ENCODE data around the gene FBXW2. TPM values are rescaled to one million over a fixed set of nuclear protein-coding genes. Genes with fewer than 3 reads are reported as not detected.
"Not testable (repeated sequence)": the region's sequence is repeated elsewhere in the genome, so short reads cannot be mapped to it uniquely, and the experiment has no call there.

Gene FBXW2
- total RNA-seq, 1 donor from 2014 or later: 48.5 TPM

DNA sequence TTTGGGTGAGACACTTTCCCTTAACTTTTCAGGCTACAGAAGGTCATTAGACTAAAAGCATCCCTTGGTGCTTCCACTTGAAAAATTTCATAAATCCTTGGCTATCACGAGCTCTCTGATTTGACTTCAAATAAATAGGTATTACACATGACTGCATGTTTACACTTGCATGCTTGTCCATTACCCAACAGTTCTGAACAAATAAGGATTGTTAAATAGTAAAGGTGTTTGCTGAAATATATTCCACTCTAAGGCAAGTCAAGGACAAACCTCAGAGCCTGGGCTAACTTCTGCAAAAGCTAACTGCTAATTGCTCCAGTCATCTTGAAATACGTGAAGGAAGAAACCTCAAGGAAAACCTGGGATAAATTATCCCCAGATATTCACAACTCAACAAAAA lies 14.5 kb downstream of the FBXW2 start:
- DNase-seq: no peak

DNA sequence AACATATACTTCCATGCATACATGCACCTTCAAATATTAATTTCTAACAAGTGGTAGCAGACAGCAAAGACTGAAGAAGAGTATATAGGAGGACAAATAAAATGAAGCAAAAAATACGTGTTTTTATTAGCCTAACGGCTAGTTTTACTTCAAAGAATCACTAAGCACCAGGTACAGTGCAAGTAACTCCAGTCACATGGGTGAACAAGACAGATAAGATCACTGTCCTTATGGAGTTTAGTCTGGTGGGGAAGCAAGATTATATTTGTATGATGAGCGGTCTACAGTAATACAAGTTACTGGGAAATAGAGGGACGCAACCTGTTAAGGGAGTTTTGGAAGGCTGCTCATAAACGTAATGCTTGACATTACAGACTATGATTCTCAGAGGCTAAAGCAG lies 16.0 kb downstream of the FBXW2 start:
- DNase-seq: no peak

DNA sequence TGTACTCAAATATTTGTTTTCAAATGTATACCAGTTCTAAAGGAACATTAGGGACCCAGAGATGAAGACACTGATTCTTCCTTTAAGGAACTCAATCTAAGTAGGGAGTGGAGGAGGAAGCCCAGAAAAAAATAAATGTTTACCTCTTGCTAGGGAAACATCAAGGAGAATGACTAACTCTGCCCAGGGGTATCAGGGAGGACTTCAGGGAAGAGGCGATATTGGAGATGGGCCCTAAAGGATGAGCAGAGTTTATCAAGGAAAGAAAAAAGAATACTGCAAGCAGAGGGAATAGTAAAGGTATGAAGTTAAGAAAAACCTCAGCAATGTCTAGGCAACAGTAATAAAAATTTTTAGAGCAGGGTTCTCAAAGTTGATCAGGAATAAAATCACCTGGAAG lies 16.4 kb downstream of the FBXW2 start:
- DNase-seq: no peak

DNA sequence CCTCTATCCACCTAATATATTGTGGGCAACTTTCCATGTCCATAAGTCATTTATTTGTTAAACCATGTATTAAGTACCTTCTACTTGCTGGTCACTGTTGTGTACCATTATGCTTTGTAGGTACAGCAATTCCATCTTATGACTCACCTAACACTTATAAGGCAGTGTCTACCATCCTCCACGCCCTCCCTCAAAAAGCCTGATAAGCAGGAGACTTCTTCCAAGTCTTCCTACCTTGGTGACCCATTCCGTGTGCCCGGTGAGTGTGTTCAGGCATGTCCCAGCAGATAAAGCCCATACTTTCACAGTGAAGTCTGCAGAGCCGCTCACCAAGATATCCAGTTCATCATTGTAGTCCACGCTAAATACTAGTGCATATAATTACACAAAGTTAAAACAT lies 17.4 kb downstream of the FBXW2 start:
- no peak for DNase-seq

DNA sequence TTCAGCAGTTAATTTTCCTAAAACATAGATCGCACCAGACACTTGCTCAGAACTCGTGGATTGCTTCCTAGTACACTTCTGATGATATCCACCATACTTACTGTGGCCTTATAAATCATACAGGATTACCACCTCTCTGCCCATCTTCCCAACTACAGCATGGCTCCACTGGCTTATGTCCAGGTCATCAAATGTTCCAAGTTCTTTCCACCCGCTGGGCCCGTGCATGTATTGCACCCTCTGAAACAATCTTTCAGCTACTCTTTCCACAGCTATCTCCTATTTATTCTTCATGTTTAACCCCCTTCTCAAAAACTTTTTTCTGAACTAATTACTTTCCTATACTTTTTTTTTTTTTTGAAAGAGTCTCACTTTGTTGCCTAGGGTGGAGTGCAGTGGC lies 18.5 kb downstream of the FBXW2 start:
- DNase-seq: no peak

DNA sequence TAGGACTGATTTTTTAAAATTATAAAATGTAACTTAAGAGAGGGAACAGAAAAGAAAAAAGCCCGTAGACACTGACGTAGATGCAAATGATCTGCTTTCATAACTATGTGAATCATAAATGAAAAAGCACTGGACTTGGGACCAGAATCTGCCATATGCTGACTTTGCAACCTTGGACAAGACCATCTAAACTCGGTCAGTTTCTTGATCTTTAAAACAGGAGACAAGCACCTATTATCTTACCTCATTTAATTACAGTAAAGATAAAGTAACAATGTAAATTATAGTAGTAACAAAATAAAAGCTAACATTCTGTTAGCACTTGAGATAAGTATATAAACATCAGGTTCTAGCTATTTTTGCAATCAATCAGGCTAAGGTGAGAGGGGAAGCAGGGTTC lies 20.0 kb downstream of the FBXW2 start:
- DNase-seq: no peak

DNA sequence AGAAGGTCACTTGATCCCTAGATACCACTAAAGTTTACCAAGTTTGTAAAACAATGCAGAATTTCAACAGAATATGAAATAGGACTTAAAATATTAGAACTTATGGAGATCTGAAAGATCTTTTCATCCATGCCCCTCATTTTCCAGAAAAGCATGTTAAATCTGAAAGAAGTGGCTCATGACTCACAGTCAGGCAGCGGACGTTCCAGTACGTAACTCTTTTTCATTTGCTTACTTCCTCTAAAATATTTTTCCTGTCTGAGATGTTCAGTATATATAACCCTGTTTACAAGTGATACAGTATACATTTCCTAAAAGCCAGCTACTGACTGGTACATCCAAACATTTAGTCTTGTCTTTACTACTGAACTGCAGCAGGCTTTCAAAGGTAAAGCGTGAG lies 22.3 kb downstream of the FBXW2 start:
- no peak for DNase-seq

DNA sequence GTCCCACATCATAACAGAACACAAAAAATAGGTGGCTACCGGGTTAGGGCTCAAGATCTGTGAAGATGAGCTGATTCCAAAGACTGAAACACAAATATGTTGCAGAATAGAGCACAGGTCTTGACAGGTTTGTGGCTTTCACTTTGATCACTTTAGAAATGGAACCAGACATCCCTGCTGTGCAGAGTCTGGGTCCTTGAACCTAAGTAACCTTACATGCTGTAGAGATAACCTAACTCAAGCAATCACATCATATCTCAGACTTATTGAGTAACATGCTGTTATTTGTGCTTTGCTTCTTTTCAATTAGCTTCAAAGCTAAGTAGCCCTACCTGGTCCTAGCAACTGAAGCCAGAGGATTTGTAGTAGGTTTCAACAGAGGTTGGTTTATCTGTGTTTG lies 24.3 kb downstream of the FBXW2 start:
- no peak for DNase-seq

DNA sequence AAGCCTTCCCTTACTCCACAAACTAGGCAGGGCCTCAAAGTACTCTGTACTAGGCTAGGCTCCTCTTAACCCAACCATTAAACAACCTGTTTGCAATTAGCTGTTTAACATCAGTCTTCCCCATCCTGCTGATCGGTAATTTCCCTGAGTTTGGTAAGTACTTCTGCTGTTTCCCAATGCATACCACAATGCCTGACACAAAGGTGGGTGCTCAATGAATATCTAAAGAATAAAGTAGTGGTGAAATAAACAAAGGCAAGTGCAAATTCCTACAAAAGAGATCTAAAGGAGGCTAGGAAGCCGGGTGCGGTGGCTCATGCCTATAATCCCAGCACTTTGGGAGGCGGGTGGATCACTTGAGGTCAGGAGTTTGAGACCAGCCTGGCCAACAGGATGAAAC lies 25.0 kb downstream of the FBXW2 start:
- no peak for DNase-seq

DNA sequence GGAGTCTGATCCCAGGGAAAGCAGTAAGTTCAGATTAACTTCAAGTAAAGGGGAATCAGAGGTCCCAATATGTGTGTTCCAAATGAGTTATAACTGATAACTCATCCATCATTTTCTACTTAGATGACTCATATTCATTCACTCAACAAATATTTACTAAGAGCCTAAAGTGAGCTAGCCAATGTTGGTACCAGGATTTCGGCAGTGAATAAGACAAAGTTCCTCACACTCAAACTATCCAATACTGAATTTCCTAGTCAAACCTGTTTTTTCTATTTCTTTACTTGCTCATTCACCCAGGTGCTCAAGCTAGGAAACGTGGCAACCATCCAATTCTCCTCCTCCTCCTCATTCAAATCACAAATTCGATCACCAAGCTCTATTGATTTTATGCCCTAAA lies 25.8 kb downstream of the FBXW2 start:
- no peak for DNase-seq

DNA sequence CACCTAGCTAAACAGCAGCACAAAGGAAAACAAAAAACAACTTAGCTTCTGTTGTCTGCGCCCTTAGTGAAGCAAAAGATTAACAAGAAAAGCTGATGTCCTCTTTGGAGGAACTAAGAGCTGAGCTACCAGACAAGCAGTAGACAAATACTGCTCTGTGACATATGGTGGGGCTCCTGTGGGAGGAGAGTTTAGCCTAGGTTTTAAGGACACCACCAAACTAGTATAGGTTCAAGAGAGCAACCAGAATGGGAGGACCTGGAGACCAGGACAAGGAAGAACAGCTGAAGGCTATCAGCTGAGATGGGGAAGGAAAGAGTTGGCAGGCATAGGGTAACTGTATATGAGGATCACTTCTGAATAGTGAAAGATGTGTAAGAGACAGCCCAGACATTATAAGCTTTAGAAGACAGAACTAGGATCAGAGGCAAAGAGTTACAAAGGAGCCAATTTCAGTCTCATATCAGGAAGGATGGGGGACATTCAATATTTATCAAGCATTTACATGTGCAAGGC lies 27.2 kb downstream of the FBXW2 start:
- DNase-seq: peak; percentile 48

DNA sequence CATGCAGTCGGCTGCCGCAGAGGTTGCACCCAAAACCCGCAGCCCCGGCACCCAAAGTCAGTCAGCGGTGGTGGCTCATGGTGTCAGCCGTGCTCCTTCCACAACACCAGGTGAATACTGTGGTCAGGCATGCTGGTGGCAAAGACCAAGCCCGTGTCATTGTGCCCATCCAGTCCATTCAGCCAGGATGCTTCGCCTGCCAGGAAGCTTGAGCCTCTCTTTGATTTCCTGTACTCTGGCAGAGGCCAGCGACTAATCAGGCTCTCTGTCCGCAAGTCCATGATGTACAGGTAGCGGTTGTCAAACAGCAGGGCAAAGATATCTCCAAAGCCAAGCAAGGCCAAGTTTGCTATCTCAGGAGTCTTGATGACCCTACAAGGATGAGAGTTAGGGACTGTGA lies 28.7 kb downstream of the FBXW2 start:
- DNase-seq: no peak

DNA sequence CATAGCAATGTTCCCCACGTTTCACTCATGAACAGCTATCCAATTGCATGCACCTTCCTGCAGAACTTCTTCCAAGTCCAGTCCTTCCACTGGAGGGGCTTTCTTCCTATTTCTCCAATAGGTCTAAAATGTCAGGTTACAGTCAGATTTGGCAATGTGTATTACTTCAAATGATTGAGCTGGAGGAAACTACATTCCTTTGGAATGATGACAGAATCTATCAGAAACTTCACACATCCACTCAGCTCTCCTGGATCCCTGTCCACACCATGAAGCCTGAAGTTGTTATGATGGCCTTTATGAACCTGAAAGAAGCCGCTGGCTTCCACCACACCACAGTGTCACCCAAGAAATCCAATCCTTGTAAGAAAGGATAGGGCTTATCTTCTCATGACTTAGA lies 32.2 kb downstream of the FBXW2 start:
- DNase-seq: no peak

DNA sequence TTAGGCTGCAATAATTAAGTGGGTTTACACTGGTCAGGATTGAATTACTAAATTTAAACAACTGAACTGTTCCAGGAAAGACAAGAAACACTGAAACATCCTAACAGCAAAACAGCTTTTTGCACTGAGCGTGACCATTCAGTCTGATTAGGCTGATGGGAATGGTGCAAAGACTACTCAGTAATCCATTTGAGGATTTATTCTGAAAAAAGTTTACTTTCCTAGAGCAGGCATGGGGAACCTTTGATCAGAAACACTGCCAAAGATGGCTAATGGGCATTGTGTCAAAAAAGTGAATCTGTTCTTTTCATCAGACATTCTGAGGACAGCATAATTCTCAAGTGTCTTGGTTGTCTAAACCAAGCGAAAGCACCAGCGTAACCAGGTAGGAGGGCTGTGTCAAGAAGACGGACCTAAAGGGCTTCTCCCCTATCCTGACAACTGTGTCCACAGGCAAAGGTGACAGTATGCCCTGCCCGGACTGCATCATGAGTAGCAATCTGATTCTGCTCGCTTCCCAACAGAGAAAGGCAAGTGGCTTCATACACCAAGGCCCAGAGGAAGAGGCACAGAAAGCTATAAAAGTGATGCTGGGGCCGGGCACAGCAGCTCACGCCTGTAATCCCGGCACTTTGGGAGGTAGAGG lies 33.3 kb downstream of the FBXW2 start:
- DNase-seq: no peak

DNA sequence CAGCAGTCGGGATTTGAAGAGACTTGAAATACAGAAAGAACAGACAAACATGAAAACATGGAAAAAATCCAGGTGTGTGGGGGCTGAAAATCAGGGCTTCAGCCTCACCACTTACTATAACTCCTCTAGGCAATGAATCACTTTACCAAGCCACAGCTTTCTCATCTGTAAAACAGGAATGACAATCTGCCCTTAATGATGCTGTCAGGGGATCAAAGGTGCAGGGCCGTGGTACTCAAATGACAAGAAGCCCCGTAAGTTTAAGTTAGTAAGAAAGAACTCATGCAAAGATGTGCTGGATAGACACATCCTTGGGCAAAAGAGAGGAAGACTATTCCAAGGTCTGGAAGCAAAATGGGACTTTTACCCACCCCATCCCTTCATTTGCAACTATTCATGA lies 34.7 kb downstream of the FBXW2 start:
- DNase-seq: no peak

DNA sequence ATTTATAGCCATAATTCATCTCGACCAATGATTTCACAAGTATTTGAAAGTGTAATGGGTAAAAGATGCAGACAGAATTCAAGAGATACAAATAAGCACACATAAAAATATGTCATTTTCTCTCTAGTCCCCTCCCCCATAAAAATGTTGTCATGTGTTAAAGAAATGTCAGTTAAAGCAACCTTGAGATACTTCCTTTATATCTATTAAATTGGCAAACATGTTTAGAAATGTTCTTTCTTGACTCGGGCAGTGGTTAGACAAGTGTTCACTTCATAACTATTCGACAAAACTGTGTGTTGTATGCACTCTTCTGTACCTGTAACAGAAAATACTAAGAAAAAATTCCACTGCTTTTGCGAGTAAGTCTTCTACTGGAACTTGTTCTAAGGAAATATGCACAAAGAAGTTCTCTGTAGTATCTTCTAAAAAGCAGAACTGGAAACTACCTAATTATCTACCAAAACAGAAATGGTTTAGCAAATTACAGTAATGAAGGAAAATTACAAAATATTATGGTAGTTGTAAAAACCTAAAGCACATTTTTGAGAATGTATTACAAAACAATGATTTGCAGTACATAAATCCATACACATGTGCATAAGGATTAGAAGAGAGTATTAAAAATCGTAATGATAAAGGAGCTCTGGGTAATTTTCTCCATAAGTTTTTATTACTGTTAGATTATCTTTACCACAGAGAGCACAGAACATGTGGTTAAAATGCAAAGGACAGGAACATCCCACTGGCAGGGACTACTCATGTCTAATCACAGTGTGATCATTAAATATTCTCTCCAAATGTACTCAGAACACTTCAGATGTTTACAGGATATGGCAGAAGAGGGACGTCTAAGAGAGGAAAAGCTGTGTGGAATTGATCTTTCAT lies 35.9 kb downstream of the FBXW2 start:
- DNase-seq: no peak

DNA sequence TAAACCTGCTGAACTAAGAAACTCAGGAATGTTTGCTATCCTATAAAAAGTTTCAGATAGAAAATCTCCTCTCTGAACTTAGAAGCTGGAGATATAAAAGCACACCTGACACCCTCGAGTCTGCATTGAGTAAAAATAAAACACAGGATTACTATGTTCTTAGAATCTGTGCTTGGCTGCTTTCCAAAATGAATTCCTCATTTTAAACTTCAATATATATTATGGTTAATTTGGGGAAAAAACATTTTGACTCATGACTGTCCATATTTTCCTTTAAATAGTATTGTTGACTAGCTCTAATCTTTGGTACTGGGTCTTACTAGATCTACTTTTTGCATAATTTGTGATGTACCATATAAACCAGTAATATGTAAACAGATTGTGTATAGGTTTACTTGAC lies 36.7 kb downstream of the FBXW2 start:
- no peak for DNase-seq

DNA sequence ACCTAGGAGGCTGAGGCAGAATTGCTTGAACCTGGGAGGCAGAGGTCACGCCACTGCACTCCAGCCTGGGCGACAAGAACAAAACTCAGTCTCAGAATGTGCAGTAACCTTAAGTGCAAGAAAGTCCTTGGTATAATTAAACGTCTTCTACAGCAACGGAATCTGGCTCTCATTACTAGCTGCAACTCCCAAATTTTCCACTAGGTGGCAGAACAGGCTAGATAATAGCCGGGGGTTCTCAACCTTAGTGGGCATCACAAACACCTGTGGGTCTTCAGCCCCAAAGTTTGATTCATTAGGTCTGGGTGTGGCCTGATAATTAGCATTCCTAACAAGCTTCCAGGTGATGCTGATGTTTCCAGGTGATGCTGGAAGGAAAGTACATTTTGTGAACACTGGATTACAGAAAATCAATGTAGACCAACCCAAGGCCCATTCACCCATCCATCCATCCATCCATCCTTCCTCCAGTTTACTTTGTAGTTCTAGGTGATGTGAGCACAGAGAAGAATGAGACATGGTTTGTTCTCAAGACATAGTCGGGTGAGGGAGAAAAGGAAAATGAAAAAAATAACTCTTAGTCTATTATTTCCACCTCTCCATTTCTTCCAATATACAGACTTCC lies 37.3 kb downstream of the FBXW2 start:
- DNase-seq: peak; percentile 82

DNA sequence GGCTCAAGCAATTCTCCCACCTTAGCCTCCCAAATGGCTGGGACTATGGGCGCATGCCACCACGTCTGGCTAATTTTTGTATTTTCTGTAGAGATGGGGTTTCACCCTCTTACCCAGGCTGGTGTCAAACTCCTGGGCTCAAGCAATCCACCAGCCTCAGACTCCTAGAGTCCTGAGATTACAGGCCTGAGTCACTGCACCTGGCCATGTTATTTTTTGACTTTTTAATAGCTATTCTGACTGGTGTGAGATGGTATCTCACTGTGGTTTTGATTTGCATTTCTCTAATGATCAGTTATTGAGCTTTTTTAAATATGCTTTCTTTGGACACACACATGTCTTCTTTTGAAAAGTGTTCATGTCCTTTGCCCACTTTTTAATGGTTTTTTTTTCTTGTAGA lies 38.2 kb downstream of the FBXW2 start:
- no peak for DNase-seq

DNA sequence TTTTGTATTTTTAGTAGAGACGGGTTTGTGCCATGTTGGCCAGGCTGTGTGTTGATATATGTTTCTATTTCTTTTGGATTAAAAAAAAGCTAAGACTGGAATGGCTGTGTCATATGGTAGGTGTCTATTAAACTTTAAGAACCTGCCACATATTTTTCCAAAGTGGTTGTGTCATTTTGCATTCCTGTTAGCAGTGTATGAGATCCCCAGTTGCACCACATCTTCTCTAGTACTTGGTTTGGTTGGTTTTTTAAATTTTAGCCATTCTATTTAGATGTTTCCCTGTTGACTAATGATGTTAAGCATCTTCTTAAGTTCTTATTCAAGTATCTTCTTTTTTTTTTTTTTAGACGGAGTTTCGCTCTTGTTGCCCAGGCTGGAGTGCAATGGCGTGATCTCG lies 42.8 kb downstream of the FBXW2 start:
- no peak for DNase-seq

DNA sequence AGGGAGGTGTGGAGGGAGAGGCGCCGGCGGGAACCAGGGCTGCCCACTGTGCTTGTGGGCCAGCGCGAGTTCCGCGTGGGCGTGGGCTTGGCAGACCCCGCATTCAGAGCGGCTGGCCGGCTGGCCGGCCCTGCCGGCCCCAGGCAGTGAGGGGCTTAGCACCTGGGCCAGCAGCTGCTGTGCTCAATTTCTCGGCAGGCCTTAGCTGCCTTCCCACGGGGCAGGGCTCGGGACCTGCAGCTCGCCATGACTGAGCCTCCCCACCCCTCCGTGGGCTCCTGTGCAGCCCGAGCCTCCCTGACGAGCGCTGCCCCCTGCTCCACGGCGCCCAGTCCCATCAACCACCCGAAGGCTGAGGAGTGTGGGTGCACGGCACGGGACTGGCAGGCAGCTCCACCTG lies 46.9 kb downstream of the FBXW2 start:
- DNase-seq: not testable (repeated sequence)

DNA sequence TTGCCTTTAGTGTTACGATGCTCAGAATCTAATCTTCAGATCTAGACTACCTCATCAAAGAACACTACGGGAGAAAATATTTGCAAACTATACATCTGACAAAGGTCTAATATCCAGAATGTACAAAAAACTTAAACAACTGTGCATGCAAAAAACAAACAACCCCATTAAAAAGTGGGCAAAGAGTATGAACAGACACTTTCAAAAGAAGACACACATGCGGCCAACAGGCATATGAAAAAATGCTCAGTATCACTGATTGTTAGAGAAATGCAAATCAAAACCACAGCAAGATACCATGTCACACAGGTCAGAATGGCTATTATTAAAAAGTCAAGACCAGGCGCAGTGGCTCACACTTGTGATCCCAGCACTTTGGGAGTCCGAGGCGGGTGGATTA lies 47.9 kb downstream of the FBXW2 start:
- no peak for DNase-seq

DNA sequence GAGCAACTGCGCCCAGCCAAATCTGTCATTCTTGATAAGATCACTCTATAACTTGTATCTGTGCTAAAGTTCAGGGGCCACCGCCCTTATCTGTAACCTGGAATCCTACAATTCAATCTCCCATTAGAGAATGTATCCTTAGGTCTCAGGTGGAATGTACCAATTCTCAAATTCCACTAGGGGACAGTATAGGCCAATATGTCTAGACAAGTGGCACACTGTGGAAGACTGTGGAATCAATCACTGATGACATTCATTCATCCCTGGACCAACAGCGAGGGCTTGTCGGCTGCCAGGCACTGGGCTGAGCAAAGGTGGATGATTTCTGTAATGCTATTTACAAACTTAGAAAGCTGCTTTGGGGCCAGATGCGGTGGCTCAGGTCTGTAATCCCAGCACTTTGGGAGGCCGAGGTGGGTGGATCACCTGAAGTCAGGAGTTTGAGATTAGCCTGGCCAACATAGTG lies 50.2 kb downstream of the FBXW2 start:
- no peak for DNase-seq

All from tongue (tissue), 2 donors.